ENCODE data around the gene FALEC. TPM values are rescaled to one million over a fixed set of nuclear protein-coding genes. Genes with fewer than 3 reads are reported as not detected.
"Not testable (repeated sequence)": the region's sequence is repeated elsewhere in the genome, so short reads cannot be mapped to it uniquely, and the experiment has no call there.

The FALEC gene
- total RNA-seq, 4 donors from 2014 or later: not detected

DNA sequence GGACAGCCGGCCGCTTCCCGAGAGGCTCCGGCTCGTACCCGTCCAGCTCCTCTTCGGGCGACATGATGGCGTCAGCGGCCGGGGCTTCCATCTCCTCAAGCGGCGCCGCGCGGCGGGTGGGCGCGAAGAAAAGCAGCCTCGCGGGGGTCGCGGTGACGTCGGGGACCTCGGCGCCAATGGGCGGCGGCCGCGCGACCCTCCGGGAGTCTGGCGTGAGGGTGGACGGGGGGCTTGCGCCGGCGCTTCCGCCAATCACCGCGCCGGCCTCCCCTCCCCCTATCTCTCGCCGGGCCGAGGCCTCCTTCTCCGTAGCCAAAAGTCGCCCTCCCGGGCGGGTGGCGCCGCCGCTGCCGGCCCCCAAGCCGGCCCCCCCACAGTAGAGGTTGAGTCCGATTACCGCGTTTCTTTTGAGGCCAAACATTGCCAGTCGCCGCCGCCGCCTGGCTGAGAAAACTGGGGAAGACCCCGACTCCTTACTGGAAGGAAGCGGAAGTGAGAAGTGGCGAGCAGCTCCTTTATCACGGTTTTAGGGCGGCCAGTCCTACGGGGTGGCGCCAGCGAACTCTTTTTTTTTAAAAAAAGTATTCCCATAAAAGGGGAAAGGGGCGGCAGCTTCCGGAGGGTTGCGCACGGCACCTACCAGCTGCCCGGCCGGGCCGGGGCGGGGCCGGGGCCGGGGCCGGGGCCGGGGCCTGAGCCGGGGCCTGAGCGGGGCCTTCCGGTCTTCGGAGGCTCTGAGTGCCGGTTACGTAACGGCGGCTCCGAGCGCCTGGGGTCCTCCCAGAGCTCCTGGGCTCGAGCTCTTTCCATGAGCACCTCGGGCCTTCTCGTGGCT is 63.8 kb downstream of the FALEC start, which contains the start of gene MCL1:
MCL1 (minus strand) TSS at position 501 of the 835 bp plus-strand sequence; CDS start at position 421, 80 bp downstream.
- peak; percentile 95 to 97 for DNase-seq (ENCODE audit: low spot score in 2 of 2)
- peak within 1 kb of the TSS; percentile 100 for H3K27ac ChIP-seq
- peak; percentile 95 to 97 (median 96) for TF ChIP-seq POLR2AphosphoS5 (IDR thresholded peaks at IDR 0.05)
- TF ChIP-seq POLR2A (IDR thresholded peaks at IDR 0.05): peak; percentile 89 to 97
- TF ChIP-seq EP300 (IDR thresholded peaks at IDR 0.05): no peak
- TF ChIP-seq, protein P1, sequence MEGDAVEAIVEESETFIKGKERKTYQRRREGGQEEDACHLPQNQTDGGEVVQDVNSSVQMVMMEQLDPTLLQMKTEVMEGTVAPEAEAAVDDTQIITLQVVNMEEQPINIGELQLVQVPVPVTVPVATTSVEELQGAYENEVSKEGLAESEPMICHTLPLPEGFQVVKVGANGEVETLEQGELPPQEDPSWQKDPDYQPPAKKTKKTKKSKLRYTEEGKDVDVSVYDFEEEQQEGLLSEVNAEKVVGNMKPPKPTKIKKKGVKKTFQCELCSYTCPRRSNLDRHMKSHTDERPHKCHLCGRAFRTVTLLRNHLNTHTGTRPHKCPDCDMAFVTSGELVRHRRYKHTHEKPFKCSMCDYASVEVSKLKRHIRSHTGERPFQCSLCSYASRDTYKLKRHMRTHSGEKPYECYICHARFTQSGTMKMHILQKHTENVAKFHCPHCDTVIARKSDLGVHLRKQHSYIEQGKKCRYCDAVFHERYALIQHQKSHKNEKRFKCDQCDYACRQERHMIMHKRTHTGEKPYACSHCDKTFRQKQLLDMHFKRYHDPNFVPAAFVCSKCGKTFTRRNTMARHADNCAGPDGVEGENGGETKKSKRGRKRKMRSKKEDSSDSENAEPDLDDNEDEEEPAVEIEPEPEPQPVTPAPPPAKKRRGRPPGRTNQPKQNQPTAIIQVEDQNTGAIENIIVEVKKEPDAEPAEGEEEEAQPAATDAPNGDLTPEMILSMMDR (IDR thresholded peaks at IDR 0.05): no peak
- H3K27me3 ChIP-seq: no peaks in the 10 kb centered on the region
- peaks cover 26% of the 10 kb centered on the region for H3K4me1 ChIP-seq
- H3K4me3 ChIP-seq: peak within 1 kb of the TSS; percentile 98
- peaks cover 32% of the 10 kb centered on the region for H3K36me3 ChIP-seq
- WGBS: 0% methylated on average over 18 of the region's 94 CpGs
- no peaks in the 10 kb centered on the region for H3K9me3 ChIP-seq

DNA sequence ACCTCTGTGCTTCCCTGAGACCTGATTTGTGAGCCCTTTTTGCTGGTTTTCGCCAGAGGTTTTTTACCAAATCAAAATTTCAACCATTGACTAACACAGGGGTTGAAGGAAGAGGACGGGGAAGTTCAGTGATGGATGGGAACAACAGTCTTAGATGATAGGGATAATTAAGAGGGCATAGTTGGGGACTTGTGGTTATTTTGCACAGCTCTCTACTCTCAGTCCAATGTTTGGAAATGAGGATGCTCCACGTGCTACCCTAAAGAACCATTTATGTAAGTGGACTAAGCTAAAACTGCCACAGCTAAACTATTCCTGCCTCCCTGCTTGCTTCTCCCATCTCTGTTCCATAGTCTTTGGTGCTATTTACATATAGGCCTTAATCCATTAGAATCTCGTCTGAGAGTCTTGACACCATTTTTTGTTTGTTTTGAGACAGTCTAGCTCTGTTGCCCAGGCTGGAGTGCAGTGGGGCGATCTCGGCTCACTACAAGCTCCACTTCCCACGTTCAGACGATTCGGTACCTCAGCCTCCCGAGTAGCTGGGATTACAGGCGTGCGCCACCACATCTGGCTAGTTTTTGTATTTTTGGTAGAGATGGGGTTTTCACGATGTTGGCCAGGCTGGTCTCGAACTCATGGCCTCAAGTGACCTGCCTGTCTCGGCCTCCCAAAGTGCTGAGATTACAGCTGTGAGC is 64.5 kb downstream of the FALEC start:
- Histone ChIP-seq H3K9me3 (no peaks in the 10 kb centered on the region), H3K4me1 (peaks cover 18% of the 10 kb centered on the region), H3K36me3 (peaks cover 30% of the 10 kb centered on the region), H3K4me3 (peak overlapping the region; percentile 98), H3K27ac (peak overlapping the region; percentile 100), H3K27me3 (no peaks in the 10 kb centered on the region)
- TF ChIP-seq POLR2AphosphoS5 (IDR thresholded peaks at IDR 0.05) (no peak), POLR2A (IDR thresholded peaks at IDR 0.05) (no peak), EP300 (IDR thresholded peaks at IDR 0.05) (no peak)
- TF ChIP-seq, protein P1 (IDR thresholded peaks at IDR 0.05): no peak
- DNase-seq (ENCODE audit: low spot score in 2 of 2): no peak
- WGBS: 77% methylated on average over 15 of the region's 15 CpGs

GRCh38 chr1:150580966-150581365 is 65.4 kb downstream of the FALEC start:
- WGBS: 90% methylated on average over 3 of the region's 3 CpGs
- not testable (repeated sequence) for H3K27me3 ChIP-seq; H3K4me3 ChIP-seq; H3K27ac ChIP-seq; DNase-seq (ENCODE audit: low spot score in 2 of 2); H3K4me1 ChIP-seq; H3K9me3 ChIP-seq
- peaks cover 21% of the 10 kb centered on the region for H3K36me3 ChIP-seq

- not testable (repeated sequence) for H3K4me1 ChIP-seq; H3K27ac ChIP-seq; H3K27me3 ChIP-seq; H3K9me3 ChIP-seq; H3K4me3 ChIP-seq; DNase-seq (ENCODE audit: low spot score in 2 of 2)
- H3K36me3 ChIP-seq: peaks cover 17% of the 10 kb centered on the region
- WGBS: 97% methylated on average over 7 of the region's 7 CpGs
Observed at GRCh38 chr1:150581437-150581836, 65.9 kb downstream of the FALEC start.

DNA sequence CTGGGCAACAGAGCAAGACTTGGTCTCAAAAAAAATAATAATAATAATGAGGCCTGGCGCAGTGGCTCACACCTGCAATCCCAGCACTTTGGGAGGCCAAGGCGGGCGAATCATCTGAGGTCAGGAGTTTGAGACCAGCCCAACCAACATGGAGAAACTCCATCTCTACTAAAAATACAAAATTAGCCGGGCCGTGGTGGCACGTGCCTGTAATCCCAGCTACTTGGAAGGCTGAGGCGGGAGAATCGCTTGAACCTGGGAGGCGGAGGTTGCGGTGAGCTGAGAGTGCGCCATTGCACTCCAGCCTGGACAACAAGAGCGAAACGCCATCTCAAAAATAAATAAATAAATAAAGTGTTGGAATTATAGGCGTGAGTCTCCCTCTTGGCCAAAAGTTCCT is 66.4 kb downstream of the FALEC start:
- H3K27me3 ChIP-seq; H3K4me1 ChIP-seq; DNase-seq (ENCODE audit: low spot score in 2 of 2); H3K4me3 ChIP-seq; H3K27ac ChIP-seq; H3K9me3 ChIP-seq: not testable (repeated sequence)
- WGBS: 97% methylated on average over 14 of the region's 14 CpGs
- peaks cover 12% of the 10 kb centered on the region for H3K36me3 ChIP-seq

DNA sequence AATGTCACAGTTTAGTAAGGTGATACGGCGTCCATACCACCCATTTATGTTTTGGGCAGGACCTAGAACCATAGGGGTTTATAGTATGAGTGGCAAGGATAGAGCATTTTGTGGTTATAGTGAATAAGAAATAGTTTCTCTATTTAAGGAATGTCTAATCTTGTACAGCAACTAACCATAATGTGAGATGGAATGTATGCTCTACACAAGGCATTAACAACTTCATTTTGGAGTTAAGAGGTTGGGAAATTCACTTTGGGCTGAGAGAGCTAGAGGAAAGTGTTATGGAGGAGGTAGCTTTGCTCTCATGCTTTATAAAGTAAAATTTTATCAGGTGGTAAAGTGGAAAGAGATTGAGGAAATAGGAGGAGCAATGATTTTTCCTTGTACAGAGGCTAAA is 66.8 kb downstream of the FALEC start:
- H3K27ac ChIP-seq: no peak overlapping the region

More for the DNA sequence above, 66.8 kb downstream of the FALEC start:
- no peak for TF ChIP-seq POLR2A (IDR thresholded peaks at IDR 0.05)
- TF ChIP-seq EP300 (IDR thresholded peaks at IDR 0.05): no peak
- TF ChIP-seq, protein P1 (IDR thresholded peaks at IDR 0.05): no peak
- TF ChIP-seq POLR2AphosphoS5 (IDR thresholded peaks at IDR 0.05): no peak
- Histone ChIP-seq H3K4me3 (no peak overlapping the region), H3K27me3 (no peaks in the 10 kb centered on the region), H3K9me3 (no peaks in the 10 kb centered on the region), H3K36me3 (peaks cover 8% of the 10 kb centered on the region), H3K4me1 (peaks cover 7% of the 10 kb centered on the region)
- WGBS: 86% methylated on average over 2 of the region's 2 CpGs
- DNase-seq (ENCODE audit: low spot score in 2 of 2): no peak

Other genes starting within 250 kb of the FALEC start
- gene APH1A, start 246.7 kb upstream of the FALEC start, total RNA-seq: 100 to 1,000 TPM in 3 of 4 donors, 10 to 100 TPM in 1; 92.5 to 141 (median 125) TPM
- 10 to 100 TPM in 1 of 4 donors, 1 to 10 TPM in 2, under 1 TPM in 1; 0.96 to 16.0 (median 1.5) TPM for gene C1orf54, start 243.0 kb upstream of the FALEC start, total RNA-seq
- 10 to 100 TPM; 15.8 to 37.4 (median 28.1) TPM for gene CIART, start 233.2 kb upstream of the FALEC start, total RNA-seq
- 10 to 100 TPM; 30.6 to 44.1 (median 38.2) TPM for gene MRPS21, start 221.9 kb upstream of the FALEC start, total RNA-seq
- gene PRPF3, start 194.2 kb upstream of the FALEC start, total RNA-seq: 100 to 1,000 TPM in 1 of 4 donors, 10 to 100 TPM in 3; 28.2 to 104 (median 50.5) TPM
- 10 to 100 TPM; 22.2 to 39.0 (median 28.8) TPM for gene RPRD2, start 151.6 kb upstream of the FALEC start, total RNA-seq
- gene TARS2, start 28.3 kb upstream of the FALEC start, total RNA-seq: 10 to 100 TPM; 13.7 to 29.1 (median 20.9) TPM
- 10 to 100 TPM; 20.8 to 60.7 (median 44.1) TPM for gene ECM1, start 7.6 kb upstream of the FALEC start, total RNA-seq
- gene ADAMTSL4, start 33.7 kb downstream of the FALEC start, total RNA-seq: 10 to 100 TPM in 3 of 4 donors, 1 to 10 TPM in 1; 7.2 to 22.7 (median 18.0) TPM
- gene MCL1, start 63.9 kb downstream of the FALEC start, total RNA-seq: 100 to 1,000 TPM; 211 to 307 (median 270) TPM
- gene ENSA, start 113.9 kb downstream of the FALEC start, total RNA-seq: 100 to 1,000 TPM; 266 to 384 (median 291) TPM
- gene GOLPH3L, start 181.4 kb downstream of the FALEC start, total RNA-seq: 10 to 100 TPM; 18.4 to 36.6 (median 25.7) TPM
- 10 to 100 TPM in 1 of 4 donors, 1 to 10 TPM in 2, not detected in 1; 6.7 to 11.3 (median 8.4) TPM for gene HORMAD1, start 205.1 kb downstream of the FALEC start, total RNA-seq